HG02885 (cell line): Measurements from ENCODE around the gene MAP2K5.

Experiments used
- ATAC-seq: cut with Tn5 transposase; IDR thresholded peaks from one replicate; pipeline ENCODE4 v1.9.1; 2021; ENCODE audit warnings: mild to moderate bottlenecking; ENCODE audit not compliant: unreplicated experiment, poor library complexity

MAP2K5 gene

GRCh38 chr15:67542420-67543347 is at the start of gene MAP2K5:
Gene MAP2K5 (plus strand): TSS chr15:67542703. CDS start chr15:67543336, 633 bp downstream.
- peak; percentile 72 for ATAC-seq

- no peak for ATAC-seq
Observed at GRCh38 chr15:67495585-67495984, 46.9 kb upstream of the MAP2K5 start.

- no peak for ATAC-seq
Observed at GRCh38 chr15:67501177-67501835, 41.2 kb upstream of the MAP2K5 start.

- no peak for ATAC-seq
Observed at GRCh38 chr15:67501836-67502461, 40.6 kb upstream of the MAP2K5 start.

- no peak for ATAC-seq
Observed at GRCh38 chr15:67504056-67504455, 38.4 kb upstream of the MAP2K5 start.

- ATAC-seq, result no peak
Observed at GRCh38 chr15:67504796-67505195, 37.7 kb upstream of the MAP2K5 start.

- ATAC-seq, result no peak
Observed at GRCh38 chr15:67505675-67506572, 36.6 kb upstream of the MAP2K5 start.

GRCh38 chr15:67506775-67507747 is 35.4 kb upstream of the MAP2K5 start:
- no peak for ATAC-seq

GRCh38 chr15:67508407-67508806 is 34.1 kb upstream of the MAP2K5 start:
- no peak for ATAC-seq

- ATAC-seq, result no peak
Observed at GRCh38 chr15:67509918-67510317, 32.6 kb upstream of the MAP2K5 start.

GRCh38 chr15:67510597-67511190 is 31.8 kb upstream of the MAP2K5 start:
- no peak for ATAC-seq

GRCh38 chr15:67511606-67512005 is 30.9 kb upstream of the MAP2K5 start:
- ATAC-seq, result no peak

- no peak for ATAC-seq
Observed at GRCh38 chr15:67512140-67512539, 30.4 kb upstream of the MAP2K5 start.

- no peak for ATAC-seq
Observed at GRCh38 chr15:67512933-67513714, 29.4 kb upstream of the MAP2K5 start.

GRCh38 chr15:67515090-67515489 is 27.4 kb upstream of the MAP2K5 start:
- no peak for ATAC-seq

- no peak for ATAC-seq
Observed at GRCh38 chr15:67515557-67515956, 26.9 kb upstream of the MAP2K5 start.

- ATAC-seq, result no peak
Observed at GRCh38 chr15:67520321-67521028, 22.0 kb upstream of the MAP2K5 start.
